IPS-18c (cell line): ENCODE data around the gene PTTG2.
"Not testable (repeated sequence)": the region's sequence is repeated elsewhere in the genome, so short reads cannot be mapped to it uniquely, and the experiment has no call there.

Experiments
- H3K4me3 ChIP-seq: 2 replicates; pipeline ENCODE4 v1.7.0; 2013; ENCODE audit warnings: low read depth, mild to moderate bottlenecking, low read length, moderate library complexity; ENCODE audit not compliant: insufficient read depth
- H3K9me3 ChIP-seq: one replicate; pipeline ENCODE4 v1.6.1; 2013; ENCODE audit warnings: mild to moderate bottlenecking, low read length, moderate library complexity; ENCODE audit not compliant: control insufficient read depth, insufficient read depth

Gene PTTG2

DNA sequence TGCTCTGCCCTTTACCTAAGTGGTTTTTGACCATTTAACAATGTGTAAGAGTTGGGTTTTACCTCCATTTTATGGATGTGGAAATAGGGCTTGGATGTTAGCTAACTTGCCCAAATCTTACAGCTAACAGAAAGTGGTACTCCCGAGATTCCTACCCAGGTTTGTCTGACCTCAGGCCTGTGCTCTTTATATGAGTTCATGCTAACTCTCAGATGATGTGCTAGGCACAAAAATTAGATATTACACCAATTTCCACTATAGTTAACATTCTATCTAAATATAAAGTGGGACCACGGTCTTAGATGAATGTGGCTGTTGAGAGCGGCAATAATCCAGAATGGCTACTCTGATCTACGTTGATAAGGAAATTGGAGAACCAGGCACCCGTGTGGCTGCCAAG lies at the start of gene PTTG2:
Gene PTTG2 (plus strand): TSS at position 301 of the 400 bp plus-strand sequence. CDS start 37 bp downstream, at position 338.
- Histone ChIP-seq H3K9me3 (peaks cover 4% of the 10 kb centered on the region), H3K4me3 (no peak within 1 kb of the TSS)

DNA sequence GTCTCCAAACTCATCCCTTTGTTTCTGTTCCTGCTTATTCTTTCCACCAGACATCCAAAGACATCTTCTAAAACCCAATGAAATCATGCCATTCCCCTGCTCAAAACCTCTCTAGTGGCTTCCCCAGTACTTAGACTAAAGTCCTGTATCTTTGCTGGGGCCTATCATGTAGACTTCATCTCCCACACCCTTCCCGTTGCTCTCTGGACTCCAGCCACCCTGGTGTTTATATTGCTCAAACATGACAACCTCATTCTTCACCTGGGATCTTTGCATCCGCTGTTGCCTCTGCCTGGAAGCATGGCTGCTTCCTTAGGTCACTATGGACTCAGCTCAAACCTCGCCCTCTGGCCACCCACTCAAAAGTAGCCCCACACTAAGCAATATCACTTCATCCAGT lies 45.7 kb upstream of the PTTG2 start:
- peaks cover 2% of the 10 kb centered on the region for H3K9me3 ChIP-seq
- H3K4me3 ChIP-seq = no peak overlapping the region

DNA sequence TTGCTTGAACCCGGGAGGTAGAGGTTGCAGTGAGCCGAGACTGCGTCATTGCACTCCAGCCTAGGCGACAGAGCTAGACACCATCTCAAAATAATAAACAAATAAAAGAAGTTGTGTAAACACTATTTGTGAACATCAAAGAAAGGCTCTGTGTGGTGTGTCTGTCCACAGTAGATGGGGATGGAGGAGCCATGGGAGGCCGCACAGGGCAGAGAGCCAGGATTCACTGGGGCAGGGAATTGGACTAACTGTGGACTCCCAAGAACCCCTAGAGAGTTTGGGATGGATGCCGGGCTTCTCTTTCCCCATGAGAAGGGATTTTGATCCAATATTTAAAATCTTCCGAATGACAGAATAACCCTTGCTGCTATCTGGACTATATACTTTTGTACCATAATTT lies 42.8 kb upstream of the PTTG2 start:
- Histone ChIP-seq H3K4me3 (no peak overlapping the region), H3K9me3 (peaks cover 2% of the 10 kb centered on the region)

DNA sequence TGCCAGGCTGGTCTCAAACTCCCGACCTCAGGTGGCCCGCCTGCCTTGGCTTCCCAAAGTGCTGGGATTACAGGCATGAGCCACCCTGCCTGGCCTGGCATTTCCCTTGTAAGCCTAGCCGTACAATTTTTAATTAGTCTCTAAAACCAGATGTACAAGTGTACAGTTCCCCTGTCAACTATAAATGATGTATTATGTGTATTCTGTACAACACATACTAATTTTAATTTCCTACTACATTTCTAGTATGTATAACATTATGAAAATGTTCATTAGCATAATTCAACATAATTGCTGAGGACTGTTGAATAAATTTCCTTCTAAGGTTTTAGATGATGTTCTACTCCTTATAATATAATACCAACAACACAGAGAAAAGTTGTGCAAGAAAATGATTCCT lies 41.5 kb upstream of the PTTG2 start:
- Histone ChIP-seq H3K4me3 (no peak overlapping the region), H3K9me3 (peaks cover 2% of the 10 kb centered on the region)

DNA sequence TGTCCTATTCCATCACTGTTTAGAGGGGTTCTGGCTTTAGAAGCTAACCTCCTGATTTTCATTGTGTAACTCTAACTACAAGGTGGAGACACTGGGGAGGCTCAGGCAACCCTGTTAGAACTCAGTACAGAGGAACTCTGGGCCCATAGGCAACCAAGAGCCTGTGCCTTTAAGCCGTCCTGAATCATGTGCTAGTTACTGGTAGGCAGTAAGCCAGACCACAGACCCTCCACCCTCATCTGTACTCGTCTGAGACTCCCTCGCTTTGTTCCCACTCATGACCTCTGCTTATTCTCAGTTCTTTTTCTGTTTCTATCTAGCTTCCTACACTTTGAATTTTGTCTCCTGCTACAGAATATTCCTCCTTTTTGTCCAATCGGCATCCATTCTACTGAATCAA lies 37.9 kb upstream of the PTTG2 start:
- H3K4me3 ChIP-seq = no peak overlapping the region
- H3K9me3 ChIP-seq = peaks cover 2% of the 10 kb centered on the region

DNA sequence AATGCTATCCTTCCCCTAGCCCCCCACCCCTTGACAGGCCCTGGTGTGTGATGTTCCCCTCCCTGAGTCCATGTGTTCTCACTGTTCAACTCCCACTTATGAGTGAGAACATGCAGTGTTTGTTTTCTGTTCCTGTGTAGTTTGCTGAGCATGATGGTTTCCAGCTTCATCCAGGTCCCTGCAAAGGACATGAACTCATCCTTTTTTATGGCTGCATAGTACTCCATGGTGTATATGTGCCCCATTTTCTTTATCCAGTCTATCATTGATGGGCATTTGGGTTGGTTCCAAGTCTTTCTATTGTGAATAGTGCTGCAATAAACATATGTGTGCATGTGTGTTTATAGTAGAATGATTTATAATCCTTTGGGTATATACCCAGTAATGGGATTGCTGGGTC lies 37.1 kb upstream of the PTTG2 start:
- not testable (repeated sequence) for H3K9me3 ChIP-seq, H3K4me3 ChIP-seq

DNA sequence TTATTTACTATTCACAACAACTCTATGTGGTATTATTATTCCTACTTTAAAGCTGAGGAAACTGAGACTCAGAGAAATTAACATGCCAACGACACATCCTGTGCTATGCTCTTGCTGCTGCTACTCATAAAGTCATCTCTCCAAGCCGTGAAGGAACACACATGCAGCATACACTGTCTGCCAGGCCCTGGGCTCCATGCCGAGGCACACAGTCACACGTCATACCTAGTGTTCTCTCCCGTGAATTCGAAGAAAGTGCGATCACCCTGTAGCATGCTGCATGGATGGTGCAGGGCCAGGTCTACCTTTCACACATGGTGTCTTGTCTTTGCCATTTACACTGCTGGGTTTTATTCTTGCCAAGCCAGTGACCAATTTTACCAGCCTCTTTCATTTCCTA lies 35.3 kb upstream of the PTTG2 start:
- no peaks in the 10 kb centered on the region for H3K9me3 ChIP-seq
- H3K4me3 ChIP-seq = no peak overlapping the region

DNA sequence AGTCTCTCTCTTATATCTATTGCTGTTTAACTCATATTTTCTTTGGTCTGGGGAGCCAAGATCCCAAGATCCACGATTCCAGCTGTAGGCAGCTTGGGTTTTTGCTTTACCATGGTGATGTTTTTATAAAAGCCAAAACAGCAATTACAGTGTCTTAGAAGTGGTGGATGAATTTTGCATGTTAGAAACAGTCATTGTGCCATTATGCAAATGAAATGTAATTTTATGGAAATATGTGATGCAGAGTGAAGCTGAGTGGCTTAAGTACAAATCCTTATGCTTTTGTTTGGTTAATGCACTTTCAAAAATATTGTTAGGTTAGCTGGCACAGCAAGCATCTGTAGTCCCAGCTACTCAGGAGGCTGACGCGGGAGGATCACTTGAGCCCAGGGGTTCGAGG lies 32.8 kb upstream of the PTTG2 start:
- Histone ChIP-seq H3K9me3 (no peaks in the 10 kb centered on the region), H3K4me3 (no peak overlapping the region)

DNA sequence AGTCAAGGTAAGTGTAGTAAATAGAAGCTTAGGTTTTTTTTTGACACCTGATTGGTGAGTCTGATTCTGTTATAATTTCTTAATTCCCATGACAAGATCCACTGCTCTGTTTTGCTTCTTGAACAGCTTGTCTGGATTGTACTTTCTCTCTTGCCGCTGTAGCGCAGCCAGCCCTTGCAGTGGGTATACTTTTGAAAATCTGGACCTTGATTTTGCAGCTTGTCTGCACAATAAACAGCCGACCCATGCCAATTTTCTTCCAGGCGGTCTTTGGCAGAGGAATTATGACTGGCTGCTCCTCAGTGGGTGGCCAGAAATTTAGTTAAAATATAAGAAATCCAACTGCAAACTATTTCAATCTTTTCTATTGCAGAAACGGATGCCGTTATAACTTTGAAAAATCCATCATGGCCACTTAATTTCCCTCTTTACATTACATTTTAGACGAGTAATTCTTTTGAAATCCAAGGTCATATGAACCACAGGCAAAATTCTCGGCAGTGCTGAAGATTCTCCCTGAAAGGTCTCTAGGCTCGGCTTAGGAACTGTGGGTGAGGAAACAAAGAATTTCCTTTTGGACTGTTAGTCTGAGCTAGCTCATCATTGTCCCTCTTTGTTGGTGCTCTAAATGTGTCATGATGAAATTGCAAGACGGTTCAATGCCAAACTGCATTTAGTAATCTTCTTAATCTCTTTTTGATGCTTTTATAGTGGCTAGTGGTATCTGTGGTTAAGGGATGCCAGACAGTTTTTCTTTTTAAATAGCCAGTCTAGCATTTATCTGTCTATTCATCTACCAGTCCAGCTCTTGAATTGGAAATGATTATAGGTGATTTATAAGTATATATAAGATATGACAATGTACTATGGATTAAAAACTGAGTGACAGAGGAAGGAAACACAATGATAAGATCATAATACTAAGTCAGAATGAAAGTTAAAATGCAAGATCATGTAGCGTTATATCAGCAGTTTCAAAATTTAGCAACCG lies 31.5 kb upstream of the PTTG2 start:
- Histone ChIP-seq H3K9me3 (no peaks in the 10 kb centered on the region), H3K4me3 (no peak overlapping the region)

DNA sequence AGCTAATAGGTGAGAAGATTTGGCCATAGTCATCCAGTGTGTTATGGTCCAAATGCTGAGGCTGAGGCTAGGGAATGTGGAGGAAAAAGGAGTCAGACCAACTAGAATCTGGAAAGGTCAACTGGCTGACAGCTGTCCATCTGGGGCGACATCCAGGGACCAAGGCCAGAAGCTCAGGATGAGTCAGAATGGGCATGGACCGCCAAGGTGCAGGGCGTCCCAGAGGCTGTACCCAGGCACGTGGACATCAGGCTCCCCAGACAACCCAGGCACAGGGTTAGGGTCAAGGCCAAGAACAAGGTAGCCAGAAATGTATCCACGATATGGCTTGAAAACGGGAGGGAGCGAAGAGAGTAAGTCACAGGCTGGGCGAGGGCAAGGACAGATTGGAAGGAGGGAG lies 26.1 kb upstream of the PTTG2 start:
- Histone ChIP-seq H3K4me3 (no peak overlapping the region), H3K9me3 (no peaks in the 10 kb centered on the region)

DNA sequence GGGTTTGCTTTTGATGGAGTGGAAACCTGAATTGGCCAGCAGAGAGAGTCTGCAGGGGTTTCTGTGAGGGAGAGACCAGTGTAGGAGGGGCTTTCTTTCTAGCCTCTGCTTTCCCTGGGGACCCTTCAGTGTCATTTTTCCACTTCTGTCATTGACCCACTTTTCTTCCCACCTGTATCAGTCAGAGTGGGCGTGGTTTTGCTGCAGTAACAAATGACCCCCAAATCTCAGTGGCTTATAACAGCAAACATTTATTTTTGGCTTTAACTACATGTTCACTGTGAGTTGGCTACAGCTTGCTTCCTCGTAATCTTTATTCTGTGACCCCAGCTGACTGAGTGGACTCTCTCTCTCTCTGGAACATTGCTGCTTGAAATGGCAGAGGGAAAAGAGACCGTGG lies 25.6 kb upstream of the PTTG2 start:
- Histone ChIP-seq H3K4me3 (no peak overlapping the region), H3K9me3 (no peaks in the 10 kb centered on the region)

DNA sequence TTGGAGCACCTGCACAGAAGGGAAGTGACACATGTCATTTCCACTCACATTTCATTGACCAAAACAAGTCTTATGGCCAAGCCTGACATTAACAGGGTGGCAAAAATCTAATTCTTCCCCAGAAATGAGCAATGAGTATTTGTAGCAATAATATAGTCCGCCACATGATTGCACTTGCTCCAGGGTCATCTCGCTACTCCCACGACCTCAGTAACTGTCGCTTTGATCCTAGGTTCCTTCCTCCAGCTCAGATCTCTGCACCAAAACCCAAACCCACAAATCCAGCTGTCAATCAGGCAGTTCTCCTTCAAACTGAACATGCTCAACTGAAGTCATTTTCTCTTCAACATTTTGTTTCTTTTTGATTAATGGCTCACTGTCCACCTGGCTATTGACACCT lies 25.2 kb upstream of the PTTG2 start:
- Histone ChIP-seq H3K9me3 (no peaks in the 10 kb centered on the region), H3K4me3 (no peak overlapping the region)

DNA sequence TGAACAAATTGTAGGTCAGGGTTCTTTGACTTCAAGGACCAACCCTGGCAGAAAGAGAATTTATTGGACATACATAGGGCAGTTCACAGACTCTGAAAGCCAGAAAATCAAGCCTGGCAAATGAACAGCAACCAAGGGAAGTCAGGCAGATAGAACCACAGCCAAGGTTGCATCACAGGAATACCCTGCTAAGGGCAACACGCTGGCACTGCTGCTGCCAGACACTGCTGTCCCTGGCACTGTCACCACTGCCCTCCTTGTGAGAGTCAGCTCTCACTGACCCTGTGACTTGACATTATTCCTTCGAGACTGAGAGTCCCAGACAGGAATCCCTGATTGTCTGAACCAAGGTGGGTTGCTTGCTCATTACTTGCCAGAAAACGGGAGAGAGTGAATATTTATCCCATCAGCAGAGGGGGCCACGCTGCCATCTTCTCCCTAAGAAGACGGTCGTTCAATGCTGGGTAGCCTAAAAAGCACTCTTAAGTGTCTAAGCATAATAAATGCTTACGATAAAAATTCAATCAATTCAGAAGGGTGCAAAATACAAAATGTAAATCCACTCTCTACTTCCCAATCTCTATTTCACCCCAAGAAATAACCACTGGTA lies 23.2 kb upstream of the PTTG2 start:
- Histone ChIP-seq H3K4me3 (no peak overlapping the region), H3K9me3 (no peaks in the 10 kb centered on the region)

DNA sequence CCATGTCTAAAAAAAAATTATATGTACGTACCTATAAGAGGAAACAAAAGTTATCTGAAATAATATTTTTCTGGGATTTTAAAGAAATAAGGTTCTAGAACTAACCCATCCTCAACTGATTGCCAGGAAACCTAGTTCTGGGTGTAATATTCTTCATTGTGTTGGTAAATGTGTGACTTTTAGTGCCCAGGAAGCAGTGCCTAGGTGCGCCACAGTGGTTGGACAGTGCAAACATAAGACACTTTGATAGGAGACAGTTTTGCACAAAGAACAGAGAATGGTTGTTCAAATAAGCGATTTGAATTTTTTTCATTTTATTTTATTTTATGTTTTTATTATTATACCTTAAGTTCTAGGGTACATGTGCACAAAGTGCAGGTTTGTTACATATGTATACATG lies 22.0 kb upstream of the PTTG2 start:
- no peak overlapping the region for H3K4me3 ChIP-seq
- no peaks in the 10 kb centered on the region for H3K9me3 ChIP-seq

DNA sequence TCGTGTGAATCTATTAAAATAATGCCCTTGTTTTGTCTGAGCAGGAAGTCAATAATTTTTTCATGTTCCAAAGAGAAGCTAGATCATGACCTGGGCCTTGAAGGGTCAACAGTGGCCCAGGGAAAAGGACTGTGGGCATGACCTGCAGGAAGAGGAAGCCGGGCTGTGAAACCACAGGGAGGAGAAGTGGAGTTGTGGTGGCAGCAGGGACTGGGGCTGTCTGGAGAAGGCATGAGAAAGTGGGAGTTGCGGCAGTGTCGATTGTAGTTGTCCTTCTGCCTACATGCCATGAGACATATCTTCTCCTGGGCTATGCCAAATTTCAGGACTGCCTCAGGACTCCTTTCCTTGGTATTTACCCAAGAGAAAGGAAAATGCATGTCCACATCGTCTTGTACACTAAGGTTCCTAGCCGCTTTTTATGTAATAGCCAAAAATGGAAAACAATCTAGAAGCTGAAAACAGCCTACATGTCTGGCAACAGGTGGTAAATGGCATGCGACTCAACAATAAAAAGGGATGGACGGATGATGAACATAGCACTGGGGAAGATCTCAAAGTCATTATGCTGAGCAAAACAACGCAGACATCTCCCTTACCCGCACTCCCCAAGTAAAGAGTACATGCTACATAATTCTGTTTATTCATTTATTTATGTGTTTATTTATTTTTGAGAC lies 13.6 kb upstream of the PTTG2 start:
- Histone ChIP-seq H3K9me3 (no peaks in the 10 kb centered on the region), H3K4me3 (no peak overlapping the region)

DNA sequence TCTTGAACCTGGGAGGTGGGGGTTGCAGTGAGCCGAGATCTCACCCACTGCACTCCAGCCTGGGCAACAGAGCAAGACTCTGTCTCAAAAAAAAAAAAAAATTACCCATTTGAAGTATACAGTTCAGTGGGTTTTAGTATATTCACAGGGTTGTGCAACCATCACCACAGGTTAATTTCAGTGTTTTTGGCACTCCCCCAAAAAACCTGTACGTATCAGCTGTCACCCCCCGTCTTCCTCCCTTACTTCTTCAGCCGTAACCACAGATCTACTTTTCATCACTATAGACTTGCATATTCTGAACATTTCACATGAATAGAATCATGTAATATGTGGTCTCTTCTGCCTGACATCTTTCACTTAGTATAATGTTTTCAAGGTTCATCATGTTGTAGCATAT lies 11.7 kb upstream of the PTTG2 start:
- no peaks in the 10 kb centered on the region for H3K9me3 ChIP-seq
- no peak overlapping the region for H3K4me3 ChIP-seq

DNA sequence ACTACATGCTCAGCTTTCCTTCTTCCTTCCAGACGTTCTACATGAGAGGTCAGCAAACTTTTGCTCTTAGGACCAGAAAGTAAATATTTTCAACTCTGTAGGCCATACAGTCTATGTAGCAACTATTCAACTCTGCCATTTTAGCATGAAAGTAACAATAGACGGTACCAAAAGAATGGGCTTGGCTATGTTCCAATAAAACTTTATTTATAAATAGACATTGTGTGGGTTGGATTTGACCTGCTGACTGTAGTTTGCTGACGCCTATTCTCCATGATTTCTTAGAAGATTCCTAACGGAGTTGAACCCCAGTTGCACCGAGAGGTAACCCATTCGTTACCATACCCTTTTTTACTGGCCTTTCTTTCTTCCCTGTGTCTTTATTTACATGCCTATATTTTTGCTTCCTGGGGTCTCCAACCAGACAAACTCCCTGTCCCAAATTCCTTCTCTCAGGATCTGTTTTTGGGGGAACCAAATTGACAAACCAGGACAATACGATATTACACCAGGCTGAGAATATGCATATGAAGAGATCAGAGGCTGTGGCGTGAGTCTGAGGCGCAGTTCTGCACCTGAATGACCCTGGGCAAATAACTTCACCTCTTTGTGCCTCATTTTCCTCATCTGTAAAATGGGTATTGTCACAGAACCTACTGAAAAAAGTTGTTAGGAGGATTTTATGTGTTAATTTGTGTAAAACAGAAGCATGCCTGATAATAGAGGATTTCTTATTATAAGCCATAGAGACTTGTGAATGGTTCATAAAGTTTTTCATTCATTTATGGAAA lies 10.4 kb upstream of the PTTG2 start:
- Histone ChIP-seq H3K9me3 (no peaks in the 10 kb centered on the region), H3K4me3 (no peak overlapping the region)
